Choroid plexus epithelial cell (primary cell): ENCODE measurements around the gene CLTA.

ENCODE experiments used
- DNase-seq: peaks from one replicate; pipeline ENCODE4 v3.0.0-alpha.2; 2010; ENCODE audit warnings: low read depth
- H3K4me3 ChIP-seq: 2 replicates; pipeline ENCODE4 v1.5.1; 2011; ENCODE audit warnings: low read depth, mild to moderate bottlenecking, control low read depth, low read length, moderate library complexity
- CTCF ChIP-seq: conservative IDR thresholded peaks from 2 replicates; pipeline ENCODE4 v1.5.1; 2011; ENCODE audit warnings: low read depth, mild to moderate bottlenecking, control low read depth, inconsistent platforms, low read length, moderate library complexity

The CLTA gene

DNA sequence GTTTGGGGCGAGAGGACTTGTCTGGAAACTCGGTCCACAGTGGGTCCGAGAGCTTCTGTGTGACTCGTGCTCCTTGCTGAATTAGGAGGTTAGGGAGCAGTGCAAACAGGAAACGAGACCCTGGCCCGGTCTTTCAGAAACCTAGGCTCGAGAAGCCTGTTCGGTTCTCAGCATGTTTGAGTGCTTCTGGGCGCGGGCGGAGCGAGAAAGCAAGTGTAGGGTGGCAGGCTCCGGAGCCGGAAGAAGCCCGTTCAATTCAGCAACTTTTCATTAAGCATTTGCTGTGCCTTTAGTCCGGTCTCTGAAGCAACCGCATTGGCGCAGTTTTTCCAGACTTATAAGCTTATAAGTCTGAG lies 547 bp downstream of the CLTA start:
- no peak for TF ChIP-seq CTCF
- H3K4me3 ChIP-seq, result peak overlapping the region; percentile 78
- DNase-seq, result peak; percentile 41

GRCh38 chr9:36191686-36192085 lies 965 bp downstream of the CLTA start:
- TF ChIP-seq CTCF, result no peak
- peak overlapping the region; percentile 78 for H3K4me3 ChIP-seq
- peak; percentile 27 for DNase-seq

GRCh38 chr9:36192196-36192595 lies 1.5 kb downstream of the CLTA start:
- TF ChIP-seq CTCF, result no peak

DNA sequence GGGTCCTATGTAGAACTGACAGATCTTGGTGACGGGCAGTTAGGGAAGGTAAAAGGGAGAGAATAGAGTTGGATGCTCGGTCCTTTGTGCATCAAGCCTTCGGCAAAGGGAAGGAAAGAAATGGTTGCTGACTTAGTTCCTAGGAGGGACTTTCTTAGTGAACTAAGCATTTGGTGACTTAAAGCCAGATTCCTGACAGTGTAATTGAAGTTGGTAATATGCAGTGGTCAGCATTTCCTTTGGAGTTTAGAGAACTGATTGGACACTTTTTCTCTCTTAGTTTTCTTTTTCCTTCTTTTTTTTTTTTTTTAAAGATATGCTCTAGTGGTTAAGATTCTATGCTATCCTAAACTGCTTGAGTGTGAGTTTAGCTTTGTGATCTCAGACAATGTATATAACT lies 2.3 kb downstream of the CLTA start:
- peak overlapping the region; percentile 78 for H3K4me3 ChIP-seq
- no peak for TF ChIP-seq CTCF
- peak; percentile 32 for DNase-seq

More at GRCh38 chr9:36192196-36192595, 1.5 kb downstream of the CLTA start:
- peak overlapping the region; percentile 78 for H3K4me3 ChIP-seq
- peak; percentile 22 for DNase-seq

DNA sequence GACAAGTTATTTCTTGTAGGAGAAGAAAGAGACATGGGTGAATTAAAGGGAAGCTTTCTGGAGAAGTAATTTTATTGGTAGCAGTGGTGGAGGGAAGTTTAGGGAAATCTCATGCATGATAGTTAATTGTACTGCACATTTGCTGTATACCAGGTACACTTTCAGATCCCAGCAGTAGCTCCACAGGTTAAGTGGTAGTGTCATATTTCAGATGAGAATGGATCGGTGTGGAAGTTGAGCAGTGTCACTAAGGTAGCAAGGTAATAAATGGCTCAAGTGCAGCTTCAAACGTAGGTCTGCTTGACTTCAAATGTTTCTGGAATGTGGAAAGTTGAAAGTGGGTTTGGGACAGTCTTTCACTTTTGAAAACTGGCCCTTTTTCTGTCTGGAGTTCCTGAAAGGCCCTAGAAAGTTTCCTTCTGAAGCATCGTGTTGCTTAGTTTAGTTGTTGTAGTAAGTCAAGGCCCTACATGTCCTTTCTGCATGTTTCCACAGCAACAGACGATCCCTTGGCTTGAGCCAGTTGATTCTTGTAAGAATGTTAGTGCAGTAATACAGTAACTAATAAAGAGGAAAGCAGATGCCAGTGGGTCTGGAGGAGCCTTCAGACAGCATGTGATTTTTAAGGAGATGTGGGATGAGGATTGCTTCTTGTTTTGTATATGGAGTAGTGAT lies 3.7 kb downstream of the CLTA start:
- TF ChIP-seq CTCF, result no peak
- DNase-seq, result peak; percentile 67
- peak overlapping the region; percentile 16 for H3K4me3 ChIP-seq

DNA sequence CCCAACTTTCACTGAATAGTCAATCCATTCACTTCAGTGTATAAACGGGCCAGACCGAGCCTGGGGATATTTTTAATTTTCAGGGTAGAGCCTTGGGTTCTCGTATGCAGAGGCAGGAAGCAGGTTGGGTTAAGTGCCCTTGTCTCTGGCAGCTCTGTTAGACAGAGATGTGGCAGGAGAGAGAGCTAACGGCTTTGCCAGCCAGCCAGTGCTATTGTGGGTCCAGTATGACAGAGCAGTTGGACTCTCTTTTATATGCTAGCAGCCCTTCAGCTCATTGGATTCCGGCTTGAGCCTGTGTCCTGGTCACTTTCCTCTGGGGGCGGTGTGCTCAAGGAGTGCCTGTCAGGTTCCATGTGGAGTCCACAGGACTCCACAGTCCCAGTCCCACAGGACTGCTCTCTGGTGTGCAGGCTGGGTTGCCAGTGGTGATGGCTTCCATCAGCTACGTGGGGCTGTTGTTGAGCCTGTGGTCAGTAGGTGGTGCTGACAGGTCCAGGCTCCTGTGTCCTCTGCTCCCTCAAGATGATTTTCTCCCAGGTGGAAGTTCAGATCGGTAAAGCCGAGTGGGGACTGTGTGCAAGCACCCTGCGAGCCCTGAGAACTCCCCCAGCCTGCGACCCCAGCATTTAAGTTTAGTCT lies 14.3 kb downstream of the CLTA start:
- peak; percentile 41 for DNase-seq
- peak; percentile 52 for TF ChIP-seq CTCF
- H3K4me3 ChIP-seq, result no peak overlapping the region

- H3K4me3 ChIP-seq, result no peak overlapping the region
- DNase-seq, result peak; percentile 34
- TF ChIP-seq CTCF, result no peak
Observed at GRCh38 chr9:36207016-36207415, 16.3 kb downstream of the CLTA start.
